Neutrophil (primary cell): ENCODE measurements around the gene NAXE.

Source experiments
- H3K27ac ChIP-seq: fragments of 200-600 bp; sonication (generic); 2 replicates; pipeline ENCODE4 v1.5.1; 2016; ENCODE audit warnings: mild to moderate bottlenecking, moderate library complexity
- H3K27me3 ChIP-seq: fragments of 200-600 bp; sonication (generic); 2 replicates; pipeline ENCODE4 v1.6.0; 2016; ENCODE audit warnings: mild to moderate bottlenecking
- H3K36me3 ChIP-seq: fragments of 200-600 bp; sonication (generic); 2 replicates; pipeline ENCODE4 v1.5.1; 2017
- H3K4me1 ChIP-seq, 2 experiments: fragments of 200-600 bp in 1 of 2; sonication (generic) in 1 of 2; 1 replicate in 1 of 2; 2 replicates in 1 of 2; pipeline versions ENCODE4 v1.5.1 to v1.6.1; 2013 to 2016; ENCODE audit warnings: low read depth in 1 of 2, low read length in 1 of 2, mild to moderate bottlenecking in 1 of 2, moderate library complexity in 1 of 2; ENCODE audit not compliant: control insufficient read depth in 1 of 2, insufficient read depth in 1 of 2
- H3K4me3 ChIP-seq, 2 experiments: fragments of 200-600 bp in 1 of 2; sonication (generic) in 1 of 2; 1 replicate in 1 of 2; 2 replicates in 1 of 2; pipeline ENCODE4 v1.5.1; 2013 to 2016; ENCODE audit warnings: low read depth in 1 of 2, low read length in 1 of 2, mild to moderate bottlenecking in 1 of 2, moderate library complexity in 1 of 2
- H3K9me3 ChIP-seq: fragments of 200-600 bp; sonication (generic); 2 replicates; pipeline ENCODE4 v1.5.1; 2016
- CTCF ChIP-seq: fragments of 200-600 bp; sonication (generic); IDR thresholded peaks from 2 replicates; pipeline ENCODE4 v1.5.1; 2016; ENCODE audit warnings: antibody characterized with exemption

Gene NAXE

GRCh38 chr1:156577550-156577949 is 14.0 kb upstream of the NAXE start:
- Histone ChIP-seq H3K4me1 (peaks cover 2 to 3% of the 10 kb centered on the region in 2 experiments), H3K4me3 (no peak overlapping the region), H3K27ac (no peak overlapping the region), H3K27me3 (peaks cover 14% of the 10 kb centered on the region), H3K9me3 (no peaks in the 10 kb centered on the region), H3K36me3 (no peaks in the 10 kb centered on the region)
- no peak for TF ChIP-seq CTCF

GRCh38 chr1:156578055-156578454 is 13.5 kb upstream of the NAXE start:
- Histone ChIP-seq H3K27ac (no peak overlapping the region), H3K36me3 (no peaks in the 10 kb centered on the region), H3K4me3 (no peak overlapping the region), H3K9me3 (no peaks in the 10 kb centered on the region), H3K27me3 (peaks cover 14% of the 10 kb centered on the region), H3K4me1 (no peaks in the 10 kb centered on the region)
- no peak for TF ChIP-seq CTCF

- Histone ChIP-seq H3K36me3 (no peaks in the 10 kb centered on the region), H3K27me3 (peaks cover 8% of the 10 kb centered on the region), H3K9me3 (no peaks in the 10 kb centered on the region), H3K4me1 (no peaks in the 10 kb centered on the region), H3K4me3 (no peak within 1 kb of the TSS), H3K27ac (no peak within 1 kb of the TSS)
- no peak for TF ChIP-seq CTCF
These were observed 12.1 kb upstream of the NAXE start, which contains the start of gene TTC24 for GRCh38 chr1:156579472-156579871. Gene TTC24 (plus strand): TSS chr1:156579723. CDS start chr1:156581365, 1,642 bp downstream.

GRCh38 chr1:156581661-156582387 is 9.8 kb upstream of the NAXE start:
- H3K27ac ChIP-seq: no peak overlapping the region
- H3K4me3 ChIP-seq: no peak overlapping the region
- no peaks in the 10 kb centered on the region for H3K27me3 ChIP-seq
- H3K4me1 ChIP-seq: no peaks in the 10 kb centered on the region
- H3K9me3 ChIP-seq: no peaks in the 10 kb centered on the region
- H3K36me3 ChIP-seq: no peaks in the 10 kb centered on the region
- TF ChIP-seq CTCF: no peak

GRCh38 chr1:156582388-156583017 is 9.1 kb upstream of the NAXE start:
- no peak for TF ChIP-seq CTCF
- Histone ChIP-seq H3K9me3 (no peaks in the 10 kb centered on the region), H3K27ac (no peak overlapping the region), H3K27me3 (no peaks in the 10 kb centered on the region), H3K4me3 (no peak overlapping the region), H3K4me1 (no peaks in the 10 kb centered on the region), H3K36me3 (no peaks in the 10 kb centered on the region)
